ENCODE results near the gene NOSTRIN. TPM values are rescaled to one million over a fixed set of nuclear protein-coding genes. Genes with fewer than 3 reads are reported as not detected.

NOSTRIN gene
- total RNA-seq, 4 donors from 2014 or later: 5.0 to 16.1 (median 6.4) TPM

- H3K36me3 ChIP-seq: peaks cover 0 to 5% of the 10 kb centered on the region in 2 donors
- no peaks in the 10 kb centered on the region for H3K27me3 ChIP-seq
- no peaks in the 10 kb centered on the region for H3K9me3 ChIP-seq
- H3K4me3 ChIP-seq: no peak overlapping the region
- DNase-seq: no peak
- no peak for ATAC-seq
- in situ Hi-C loops (cut with MboI; ENCODE audit: low sequenced_read_pairs in 4 of 4): no loop called here
- intact Hi-C loops (cut with DNase I; ENCODE audit: low total_unique reads): no loop called here
- no peaks in the 10 kb centered on the region for H3K4me1 ChIP-seq
- no peak overlapping the region for H3K27ac ChIP-seq
- TF ChIP-seq POLR2A (IDR thresholded peaks at IDR 0.05): no peak
- TF ChIP-seq CTCF (IDR thresholded peaks at IDR 0.05 in 4 of 5, conservative IDR thresholded peaks at IDR 0.05 in 1 of 5): no peak
These were observed 29.2 kb downstream of the NOSTRIN start for GRCh38 chr2:168831662-168832061.

GRCh38 chr2:168835969-168836368, 33.5 kb downstream of the NOSTRIN start:
- intact Hi-C loops (cut with DNase I; ENCODE audit: low total_unique reads) (no loop called here), in situ Hi-C loops (cut with MboI; ENCODE audit: low sequenced_read_pairs in 4 of 4) (no loop called here)
- Histone ChIP-seq H3K36me3 (no peaks in the 10 kb centered on the region), H3K9me3 (no peaks in the 10 kb centered on the region), H3K27me3 (no peaks in the 10 kb centered on the region), H3K27ac (no peak overlapping the region), H3K4me3 (no peak overlapping the region), H3K4me1 (no peaks in the 10 kb centered on the region)
- DNase-seq (no peak), ATAC-seq (no peak)
- no peak for TF ChIP-seq CTCF (IDR thresholded peaks at IDR 0.05 in 4 of 5, conservative IDR thresholded peaks at IDR 0.05 in 1 of 5)
- no peak for TF ChIP-seq POLR2A (IDR thresholded peaks at IDR 0.05)

GRCh38 chr2:168841445-168841844, 39.0 kb downstream of the NOSTRIN start:
- Histone ChIP-seq H3K27me3 (no peaks in the 10 kb centered on the region), H3K4me1 (no peaks in the 10 kb centered on the region), H3K27ac (no peak overlapping the region), H3K36me3 (no peaks in the 10 kb centered on the region), H3K4me3 (no peak overlapping the region), H3K9me3 (no peaks in the 10 kb centered on the region)
- ATAC-seq (no peak), DNase-seq (no peak)
- intact Hi-C loops (cut with DNase I; ENCODE audit: low total_unique reads): no loop called here
- in situ Hi-C loops (cut with MboI; ENCODE audit: low sequenced_read_pairs in 4 of 4): no loop called here
- TF ChIP-seq CTCF (IDR thresholded peaks at IDR 0.05 in 4 of 5, conservative IDR thresholded peaks at IDR 0.05 in 1 of 5) (no peak), POLR2A (IDR thresholded peaks at IDR 0.05) (no peak)

GRCh38 chr2:168843253-168843652, 40.8 kb downstream of the NOSTRIN start:
- in situ Hi-C loops (cut with MboI; ENCODE audit: low sequenced_read_pairs in 4 of 4): no loop called here

More at GRCh38 chr2:168843253-168843652, 40.8 kb downstream of the NOSTRIN start:
- DNase-seq (no peak), ATAC-seq (no peak)
- no peak for TF ChIP-seq CTCF (IDR thresholded peaks at IDR 0.05 in 4 of 5, conservative IDR thresholded peaks at IDR 0.05 in 1 of 5)
- no peak for TF ChIP-seq POLR2A (IDR thresholded peaks at IDR 0.05)
- H3K4me1 ChIP-seq: peaks cover 6% of the 10 kb centered on the region in 2 donors
- no peak overlapping the region for H3K27ac ChIP-seq
- no peak overlapping the region for H3K4me3 ChIP-seq
- H3K27me3 ChIP-seq: no peaks in the 10 kb centered on the region
- no peaks in the 10 kb centered on the region for H3K9me3 ChIP-seq
- H3K36me3 ChIP-seq: no peaks in the 10 kb centered on the region
- intact Hi-C loops (cut with DNase I; ENCODE audit: low total_unique reads): no loop called here

All from gastrocnemius medialis (tissue), 4 donors.